NCI-H2227 (cell line): ENCODE measurements around the gene HEXIM2.

Experiments
- DNase-seq: peaks from one replicate; lab custom pipeline; 2025; ENCODE audit not compliant: unreplicated experiment; lab: John Stamatoyannopoulos, UW

The HEXIM2 gene

GRCh38 chr17:45127548-45128300 is 34.0 kb upstream of the HEXIM2 start:
- DNase-seq, result no peak

- no peak for DNase-seq
Measured at GRCh38 chr17:45128331-45128730, 33.3 kb upstream of the HEXIM2 start.

GRCh38 chr17:45128989-45129388 is 32.7 kb upstream of the HEXIM2 start:
- DNase-seq, result no peak

GRCh38 chr17:45129426-45129939 is 32.2 kb upstream of the HEXIM2 start:
- peak; percentile 32 for DNase-seq

- no peak for DNase-seq
Measured at GRCh38 chr17:45129940-45130680, 31.6 kb upstream of the HEXIM2 start.

GRCh38 chr17:45130681-45131615 is 30.7 kb upstream of the HEXIM2 start:
- DNase-seq, result no peak

- DNase-seq, result peak; percentile 81
Measured at GRCh38 chr17:45131616-45132319, 29.9 kb upstream of the HEXIM2 start.

- no peak for DNase-seq
Measured at GRCh38 chr17:45132320-45132571, 29.4 kb upstream of the HEXIM2 start, which contains the start of gene PLCD3. PLCD3 (minus strand) TSS chr17:45132515; CDS start chr17:45132410, 105 bp downstream.

GRCh38 chr17:45132572-45133463 is 28.9 kb upstream of the HEXIM2 start:
- peak; percentile 82 for DNase-seq

- DNase-seq, result peak; percentile 98
Measured at GRCh38 chr17:45135192-45135977, 26.3 kb upstream of the HEXIM2 start, which contains the start of gene ACBD4. ACBD4 (plus strand) TSS chr17:45135687; CDS start chr17:45136145, 458 bp downstream.

- DNase-seq, result no peak
Measured at GRCh38 chr17:45135978-45136791, 25.5 kb upstream of the HEXIM2 start.

GRCh38 chr17:45136846-45137560 is 24.7 kb upstream of the HEXIM2 start:
- DNase-seq, result no peak

GRCh38 chr17:45137561-45138305 is 23.9 kb upstream of the HEXIM2 start:
- no peak for DNase-seq

GRCh38 chr17:45138911-45139532 is 22.7 kb upstream of the HEXIM2 start:
- peak; percentile 41 for DNase-seq

- DNase-seq, result no peak
Measured at GRCh38 chr17:45139533-45139920, 22.1 kb upstream of the HEXIM2 start.

- no peak for DNase-seq
Measured at GRCh38 chr17:45143094-45143670, 18.5 kb upstream of the HEXIM2 start.
